Stimulated activated CD8-positive, alpha-beta memory T cell treated with anti-CD3 and anti-CD28 coated beads, Interleukin-15, amount 100 ng/mL, for 4 hours (primary cell): ENCODE measurements around the gene KLRC3.
"Not testable (repeated sequence)": the region's sequence is repeated elsewhere in the genome, so short reads cannot be mapped to it uniquely, and the experiment has no call there.

Source experiments
- DNase-seq, 2 donors: peaks; one replicate each; pipeline ENCODE4 v3.0.0-alpha.2; 2020; ENCODE audit warnings: low read depth in 2 of 2

KLRC3 gene

DNA sequence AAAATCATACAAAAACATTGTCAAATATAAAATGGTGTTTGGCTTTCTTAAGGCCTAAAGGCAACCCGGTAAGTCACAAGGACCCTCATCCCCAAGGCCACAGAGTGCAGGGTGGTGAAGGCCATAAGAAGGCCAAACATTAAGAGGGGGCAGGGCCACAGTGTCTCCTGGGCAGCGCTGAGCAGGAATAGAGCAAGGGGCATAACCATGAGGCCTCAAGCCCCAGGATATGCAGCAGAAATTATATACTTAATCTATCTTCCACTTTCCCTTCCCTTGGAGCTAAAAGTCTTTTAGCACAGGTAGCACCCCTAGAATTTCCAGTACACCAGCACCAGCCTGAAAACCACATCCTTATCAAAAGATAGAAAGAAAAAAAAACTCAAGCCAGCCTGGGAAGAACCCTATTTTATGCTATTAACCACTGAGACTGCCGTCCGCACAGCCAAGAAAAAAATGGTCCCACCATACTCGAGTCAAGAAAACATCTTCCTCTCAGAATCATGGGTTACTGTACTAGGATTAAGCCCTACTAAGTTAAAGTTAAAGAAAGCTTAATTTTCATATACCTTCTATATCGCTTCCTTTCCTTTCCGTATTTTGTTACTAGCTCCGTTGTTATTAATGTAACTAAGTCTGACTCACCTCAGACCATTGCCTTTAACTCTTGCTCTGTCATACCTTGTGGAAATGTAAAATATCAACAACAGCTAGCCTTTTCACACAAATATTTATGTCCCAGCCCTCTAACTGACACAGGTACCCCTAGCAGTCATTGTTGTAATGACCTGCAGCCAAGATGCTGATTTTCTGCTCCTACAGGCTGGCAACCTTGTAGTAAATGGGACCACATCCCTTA lies 50.6 kb downstream of the KLRC3 start:
- no peak for DNase-seq

- DNase-seq = no peak
Observed at GRCh38 chr12:10368206-10369171, 51.9 kb downstream of the KLRC3 start.

- DNase-seq = not testable (repeated sequence)
Observed at GRCh38 chr12:10367714-10368113, 52.7 kb downstream of the KLRC3 start.

- no peak for DNase-seq
Observed at GRCh38 chr12:10366875-10367274, 53.5 kb downstream of the KLRC3 start.

- no peak for DNase-seq
Observed at GRCh38 chr12:10365696-10366405, 54.5 kb downstream of the KLRC3 start.

GRCh38 chr12:10364815-10365622 lies 55.4 kb downstream of the KLRC3 start:
- peak in 1 of 2 donors; percentile 54 for DNase-seq

DNA sequence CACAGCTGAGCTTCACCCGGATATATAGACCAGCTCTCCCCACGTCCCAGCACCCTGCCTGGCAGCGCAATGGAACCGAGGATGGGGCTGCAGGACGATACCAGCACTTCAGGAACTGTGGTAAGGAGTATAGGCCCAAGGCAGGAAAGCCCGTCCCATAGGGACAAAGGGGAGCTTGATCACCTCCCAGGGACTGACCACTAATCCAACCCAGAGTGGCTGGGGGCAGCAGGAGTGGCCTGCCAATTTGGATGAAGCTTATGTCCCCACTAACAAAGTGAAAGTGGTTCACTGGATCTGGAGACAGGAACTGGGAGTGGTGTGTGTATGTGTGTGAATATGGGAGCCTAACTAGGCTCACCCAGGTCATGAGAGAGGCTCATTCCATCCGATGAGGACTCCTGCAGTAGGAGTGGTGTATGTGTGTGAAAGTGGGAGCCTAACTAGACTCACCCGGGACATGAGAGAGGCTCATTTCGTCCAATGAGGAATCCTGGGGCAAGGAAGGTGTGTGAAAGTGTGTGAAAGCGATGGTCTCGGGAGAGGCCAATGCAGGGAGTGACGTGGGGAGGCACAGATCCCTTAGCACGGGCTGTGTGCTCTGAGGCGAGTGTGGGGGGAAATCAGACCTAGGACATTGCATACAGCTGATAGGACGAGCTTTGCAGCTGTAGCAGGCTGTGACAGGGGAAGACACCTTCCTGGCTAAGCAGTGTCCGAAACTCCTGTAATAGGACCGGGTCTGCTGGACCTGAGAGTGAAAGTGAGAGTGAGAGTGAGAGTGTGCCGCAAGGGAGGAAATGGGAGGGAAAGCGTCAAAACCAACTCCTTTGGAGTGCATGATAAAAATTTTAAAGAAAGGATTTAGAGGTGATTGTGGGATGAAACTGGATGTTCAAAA lies 56.2 kb downstream of the KLRC3 start:
- no peak for DNase-seq

DNA sequence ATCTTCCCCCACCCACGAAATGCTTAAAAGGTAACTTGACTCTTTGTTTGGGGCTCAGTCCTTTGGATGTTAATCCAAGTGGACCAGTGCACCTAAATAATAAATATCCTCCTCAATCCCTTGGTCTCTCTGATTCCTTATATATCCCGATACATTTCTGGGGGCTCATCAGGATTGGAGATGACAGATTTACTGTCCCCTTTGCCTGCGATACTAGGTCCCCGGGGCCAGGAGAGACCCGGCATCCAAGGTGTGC lies 56.8 kb downstream of the KLRC3 start:
- no peak for DNase-seq

DNA sequence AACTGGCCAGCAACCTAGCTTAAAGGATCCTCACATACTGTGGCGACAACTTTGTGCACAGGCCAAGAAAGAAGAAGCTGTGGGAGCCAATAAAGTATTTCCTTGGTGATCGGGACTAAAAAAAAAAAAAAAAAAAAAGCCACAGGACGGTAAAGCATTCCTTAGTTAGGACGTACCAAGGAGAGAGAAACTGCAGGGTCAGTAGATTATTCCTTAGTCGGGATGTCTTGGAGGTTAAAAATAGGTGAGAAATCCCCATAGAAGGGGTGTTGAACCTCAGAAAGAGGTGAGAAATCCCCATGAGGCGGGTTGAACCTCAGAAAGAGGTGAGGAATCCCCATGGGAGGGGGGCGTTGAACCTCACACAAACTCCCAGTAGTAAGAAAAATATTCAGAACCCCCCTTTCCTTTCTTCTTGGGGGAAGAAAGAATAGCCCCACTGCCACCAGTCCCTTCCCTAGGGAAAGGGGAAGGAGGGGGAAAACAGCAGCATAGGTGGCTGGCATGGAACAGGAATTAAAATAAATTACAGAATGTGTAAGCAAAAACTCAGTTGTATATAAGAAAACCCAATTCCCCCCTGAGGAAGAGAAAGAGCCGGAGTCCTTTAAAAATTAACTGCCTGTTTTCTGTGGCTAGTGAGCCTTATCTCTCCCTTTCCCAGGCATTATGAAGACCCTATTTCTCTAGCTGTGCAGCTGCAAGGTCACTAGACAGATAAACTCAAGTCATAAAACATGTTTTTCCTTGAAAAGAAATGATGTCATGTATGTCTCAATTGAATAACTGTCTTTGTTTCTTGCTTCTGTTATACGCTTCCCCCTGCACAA lies 57.4 kb downstream of the KLRC3 start:
- DNase-seq = no peak

- no peak for DNase-seq
Observed at GRCh38 chr12:10362325-10362724, 58.1 kb downstream of the KLRC3 start.
